ENCODE results near the gene MRPL48.
"Not testable (repeated sequence)": the region's sequence is repeated elsewhere in the genome, so short reads cannot be mapped to it uniquely, and the experiment has no call there.

Gene MRPL48

DNA sequence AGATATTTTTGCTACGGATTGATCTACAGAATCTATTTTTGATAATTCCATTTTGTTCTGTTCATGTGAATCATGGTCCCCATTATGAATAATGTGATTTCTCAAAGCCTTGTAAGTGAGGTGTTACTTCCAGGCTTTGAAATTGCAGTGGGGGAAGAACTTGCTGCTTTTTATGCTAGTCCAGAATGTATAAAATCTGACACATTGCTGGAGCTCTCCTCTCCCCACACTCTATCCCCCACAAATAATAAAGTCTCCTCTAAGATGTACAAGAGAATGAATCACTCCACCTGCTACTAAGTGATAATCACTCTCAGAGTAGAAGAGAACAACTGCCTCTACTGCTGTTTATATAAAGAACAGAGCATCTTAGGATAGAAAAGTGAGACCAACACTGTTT is 20.9 kb upstream of the MRPL48 start:
- no peak overlapping the region for H3K9ac ChIP-seq (ENCODE audit: low read length)
- TF ChIP-seq EZH2phosphoT487 (IDR thresholded peaks at IDR 0.05; ENCODE audit: low read depth): no peak
- TF ChIP-seq, protein P1, sequence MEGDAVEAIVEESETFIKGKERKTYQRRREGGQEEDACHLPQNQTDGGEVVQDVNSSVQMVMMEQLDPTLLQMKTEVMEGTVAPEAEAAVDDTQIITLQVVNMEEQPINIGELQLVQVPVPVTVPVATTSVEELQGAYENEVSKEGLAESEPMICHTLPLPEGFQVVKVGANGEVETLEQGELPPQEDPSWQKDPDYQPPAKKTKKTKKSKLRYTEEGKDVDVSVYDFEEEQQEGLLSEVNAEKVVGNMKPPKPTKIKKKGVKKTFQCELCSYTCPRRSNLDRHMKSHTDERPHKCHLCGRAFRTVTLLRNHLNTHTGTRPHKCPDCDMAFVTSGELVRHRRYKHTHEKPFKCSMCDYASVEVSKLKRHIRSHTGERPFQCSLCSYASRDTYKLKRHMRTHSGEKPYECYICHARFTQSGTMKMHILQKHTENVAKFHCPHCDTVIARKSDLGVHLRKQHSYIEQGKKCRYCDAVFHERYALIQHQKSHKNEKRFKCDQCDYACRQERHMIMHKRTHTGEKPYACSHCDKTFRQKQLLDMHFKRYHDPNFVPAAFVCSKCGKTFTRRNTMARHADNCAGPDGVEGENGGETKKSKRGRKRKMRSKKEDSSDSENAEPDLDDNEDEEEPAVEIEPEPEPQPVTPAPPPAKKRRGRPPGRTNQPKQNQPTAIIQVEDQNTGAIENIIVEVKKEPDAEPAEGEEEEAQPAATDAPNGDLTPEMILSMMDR (IDR thresholded peaks at IDR 0.05; ENCODE audit: low read depth, low read length): no peak
- H3K4me3 ChIP-seq (ENCODE audit: low read length): no peak overlapping the region
- no peak overlapping the region for H3K4me2 ChIP-seq (ENCODE audit: low read length)
- H3K27ac ChIP-seq (ENCODE audit: low read length): no peak overlapping the region
- no peaks in the 10 kb centered on the region for H3K4me1 ChIP-seq (ENCODE audit: low read length)
- no peaks in the 10 kb centered on the region for H3K79me2 ChIP-seq (ENCODE audit: low read length)
- H3K36me3 ChIP-seq (replicated peaks; ENCODE audit: low read depth, low read length): no peaks in the 10 kb centered on the region
- peaks cover 15% of the 10 kb centered on the region for H3K27me3 ChIP-seq (ENCODE audit: low read depth, low read length)
- H4K20me1 ChIP-seq (ENCODE audit: insufficient read depth, low read length): no peaks in the 10 kb centered on the region
- peak overlapping the region; percentile 22; the same call in 1 of the 2 replicates for H2AFZ ChIP-seq (ENCODE audit: low read depth, low read length)
- H3K9me3 ChIP-seq (ENCODE audit: insufficient read depth, low read length): no peaks in the 10 kb centered on the region

DNA sequence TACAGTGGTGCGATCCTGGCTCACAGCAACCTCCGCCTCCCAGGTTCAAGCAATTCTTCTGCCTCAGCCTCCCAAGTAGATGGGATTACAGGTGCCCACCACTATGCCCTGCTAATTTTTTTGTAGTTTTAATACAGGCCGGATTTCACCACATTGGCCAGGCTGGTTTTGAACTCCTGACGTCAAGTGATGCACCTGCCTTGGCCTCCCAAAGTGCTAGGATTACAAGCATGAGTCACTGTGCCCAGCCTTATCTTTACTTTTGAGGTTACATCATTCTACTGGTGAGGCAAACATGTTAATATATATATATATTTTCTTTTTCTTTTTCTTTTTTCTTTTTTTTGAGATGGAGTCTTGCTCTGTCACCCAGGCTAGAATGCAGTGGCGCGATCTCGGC is 16.9 kb upstream of the MRPL48 start:
- H3K27me3 ChIP-seq (ENCODE audit: low read depth, low read length): peaks cover 15% of the 10 kb centered on the region
- H3K4me3 ChIP-seq (ENCODE audit: low read length): not testable (repeated sequence)

DNA sequence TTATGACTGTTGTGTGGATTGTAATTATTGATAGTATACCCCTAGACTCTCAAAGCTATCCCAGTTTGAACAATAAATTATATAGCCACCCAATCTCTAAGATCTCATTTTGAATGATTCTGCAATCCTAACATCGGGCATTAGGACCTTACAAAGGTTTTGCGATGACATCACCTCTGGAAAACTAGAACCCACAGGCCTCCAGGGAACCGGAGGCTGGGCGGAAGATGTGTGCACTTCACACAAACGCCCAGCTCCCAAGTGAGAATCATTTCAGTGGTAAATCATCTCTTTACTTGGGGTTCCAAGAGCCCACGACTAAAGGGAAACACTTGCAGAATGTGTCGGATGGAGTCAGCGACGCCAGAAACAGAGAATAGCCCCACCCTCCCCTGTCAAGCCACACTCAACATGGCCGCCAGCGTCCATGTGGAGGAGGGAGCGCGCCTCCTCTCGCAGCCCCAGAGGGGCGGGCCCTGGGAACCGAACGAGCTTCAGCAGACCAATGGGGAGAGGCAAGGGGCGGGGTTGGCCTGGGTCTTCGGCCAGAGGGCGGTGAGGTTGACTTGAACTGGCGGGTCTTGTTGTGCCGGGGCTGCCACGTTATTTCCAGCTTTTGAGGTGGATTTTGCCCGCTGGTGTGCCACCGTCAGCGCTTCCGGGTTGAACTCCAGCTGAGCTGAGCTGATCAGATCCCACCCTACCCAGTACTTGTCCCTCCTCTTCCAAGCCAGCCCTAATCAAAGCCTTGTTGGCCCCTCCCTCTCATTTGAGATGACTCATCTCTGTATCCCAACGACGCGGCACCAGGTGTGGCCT is 8.4 kb upstream of the MRPL48 start:
- Histone ChIP-seq H3K79me2 (ENCODE audit: low read length) (no peaks in the 10 kb centered on the region), H2AFZ (ENCODE audit: low read depth, low read length) (peak overlapping the region; percentile 93), H4K20me1 (ENCODE audit: insufficient read depth, low read length) (no peaks in the 10 kb centered on the region), H3K4me2 (ENCODE audit: low read length) (peak overlapping the region; percentile 72), H3K27me3 (ENCODE audit: low read depth, low read length) (no peaks in the 10 kb centered on the region), H3K9me3 (ENCODE audit: insufficient read depth, low read length) (no peaks in the 10 kb centered on the region), H3K27ac (ENCODE audit: low read length) (peak overlapping the region; percentile 86), H3K36me3 (replicated peaks; ENCODE audit: low read depth, low read length) (no peaks in the 10 kb centered on the region), H3K4me1 (ENCODE audit: low read length) (peaks cover 8% of the 10 kb centered on the region; the same call in 1 of the 2 replicates), H3K4me3 (ENCODE audit: low read length) (peak overlapping the region; percentile 77), H3K9ac (ENCODE audit: low read length) (peak overlapping the region; percentile 73)
- TF ChIP-seq, protein P1 (IDR thresholded peaks at IDR 0.05; ENCODE audit: low read depth, low read length): no peak
- no peak for TF ChIP-seq EZH2phosphoT487 (IDR thresholded peaks at IDR 0.05; ENCODE audit: low read depth)

More for the DNA sequence above, 16.9 kb upstream of the MRPL48 start:
- H3K36me3 ChIP-seq (replicated peaks; ENCODE audit: low read depth, low read length); H3K9me3 ChIP-seq (ENCODE audit: insufficient read depth, low read length); H3K4me2 ChIP-seq (ENCODE audit: low read length); H2AFZ ChIP-seq (ENCODE audit: low read depth, low read length); H4K20me1 ChIP-seq (ENCODE audit: insufficient read depth, low read length); H3K9ac ChIP-seq (ENCODE audit: low read length); H3K4me1 ChIP-seq (ENCODE audit: low read length); H3K79me2 ChIP-seq (ENCODE audit: low read length); H3K27ac ChIP-seq (ENCODE audit: low read length): not testable (repeated sequence)

DNA sequence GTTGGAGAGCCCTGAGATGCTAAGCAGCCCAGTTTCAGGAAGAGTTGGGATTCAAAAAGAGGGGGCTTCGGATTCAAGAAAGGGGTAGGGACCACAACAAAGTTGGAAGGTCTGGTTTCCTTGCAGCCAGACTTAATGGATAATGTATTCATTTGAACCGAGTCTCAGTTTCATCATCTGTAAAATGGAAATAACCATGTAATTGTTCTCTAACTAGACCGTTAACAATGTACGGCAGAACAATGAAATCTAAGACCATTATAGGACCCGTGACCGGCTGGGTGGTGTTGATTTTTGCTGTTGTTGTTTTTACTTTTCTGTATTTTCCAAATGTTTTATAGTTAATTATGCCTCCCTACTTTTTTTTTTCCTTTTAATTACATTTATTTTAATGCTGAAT is 6.4 kb upstream of the MRPL48 start:
- Histone ChIP-seq H3K4me2 (ENCODE audit: low read length) (no peak overlapping the region), H3K9ac (ENCODE audit: low read length) (no peak overlapping the region), H3K27ac (ENCODE audit: low read length) (no peak overlapping the region), H3K4me1 (ENCODE audit: low read length) (peaks cover 8% of the 10 kb centered on the region; the same call in 1 of the 2 replicates), H3K36me3 (replicated peaks; ENCODE audit: low read depth, low read length) (no peaks in the 10 kb centered on the region), H3K9me3 (ENCODE audit: insufficient read depth, low read length) (no peaks in the 10 kb centered on the region), H3K79me2 (ENCODE audit: low read length) (no peaks in the 10 kb centered on the region), H3K27me3 (ENCODE audit: low read depth, low read length) (no peaks in the 10 kb centered on the region), H4K20me1 (ENCODE audit: insufficient read depth, low read length) (no peaks in the 10 kb centered on the region), H2AFZ (ENCODE audit: low read depth, low read length) (no peak overlapping the region), H3K4me3 (ENCODE audit: low read length) (no peak overlapping the region)
- TF ChIP-seq, protein P1 (IDR thresholded peaks at IDR 0.05; ENCODE audit: low read depth, low read length): no peak
- TF ChIP-seq EZH2phosphoT487 (IDR thresholded peaks at IDR 0.05; ENCODE audit: low read depth): no peak

All from OCI-LY3 (cell line).